ACC112 (cell line): Measurements from ENCODE around the gene AKTIP.
A peak's percentile ranks its signal among the peaks of the same experiment; 100 is the strongest.
"Not testable (repeated sequence)": the region's sequence is repeated elsewhere in the genome, so short reads cannot be mapped to it uniquely, and the experiment has no call there.

Experiments used
- H2AFZ ChIP-seq: fragments of 200-600 bp; sonication (generic); one replicate; pipeline ENCODE4 v1.6.0; 2017; ENCODE audit warnings: antibody characterized with exemption, low read length; ENCODE audit not compliant: unreplicated experiment
- H3K27ac ChIP-seq: fragments of 200-600 bp; sonication (generic); 2 replicates; pipeline ENCODE4 v1.5.1; 2014; ENCODE audit warnings: low read depth, mild to moderate bottlenecking, antibody characterized with exemption, low read length, moderate library complexity
- H3K27me3 ChIP-seq: fragments of 200-600 bp; sonication (generic); 2 replicates; pipeline ENCODE4 v1.6.1; 2014; ENCODE audit warnings: mild to moderate bottlenecking, antibody characterized with exemption, low read length, moderate library complexity, mixed read lengths; ENCODE audit not compliant: insufficient read depth
- H3K36me3 ChIP-seq: fragments of 200-600 bp; sonication (generic); 2 replicates; pipeline ENCODE4 v1.6.1; 2016; ENCODE audit warnings: mild to moderate bottlenecking, antibody characterized with exemption, low read length, moderate library complexity, mixed read lengths; ENCODE audit not compliant: insufficient read depth
- H3K4me1 ChIP-seq: fragments of 200-600 bp; sonication (generic); one replicate; pipeline ENCODE4 v1.6.1; 2016; ENCODE audit warnings: low read length, mixed read lengths; ENCODE audit not compliant: insufficient read depth, unreplicated experiment, control insufficient read depth
- H3K4me3 ChIP-seq: fragments of 200-600 bp; sonication (generic); 2 replicates; pipeline ENCODE4 v1.5.1; 2014; ENCODE audit warnings: mild to moderate bottlenecking, low read depth, low read length
- H3K79me2 ChIP-seq: fragments of 200-600 bp; sonication (generic); one replicate; pipeline ENCODE4 v1.6.0; 2016; ENCODE audit warnings: low read length; ENCODE audit not compliant: control insufficient read depth, unreplicated experiment, insufficient read depth

The AKTIP gene

DNA sequence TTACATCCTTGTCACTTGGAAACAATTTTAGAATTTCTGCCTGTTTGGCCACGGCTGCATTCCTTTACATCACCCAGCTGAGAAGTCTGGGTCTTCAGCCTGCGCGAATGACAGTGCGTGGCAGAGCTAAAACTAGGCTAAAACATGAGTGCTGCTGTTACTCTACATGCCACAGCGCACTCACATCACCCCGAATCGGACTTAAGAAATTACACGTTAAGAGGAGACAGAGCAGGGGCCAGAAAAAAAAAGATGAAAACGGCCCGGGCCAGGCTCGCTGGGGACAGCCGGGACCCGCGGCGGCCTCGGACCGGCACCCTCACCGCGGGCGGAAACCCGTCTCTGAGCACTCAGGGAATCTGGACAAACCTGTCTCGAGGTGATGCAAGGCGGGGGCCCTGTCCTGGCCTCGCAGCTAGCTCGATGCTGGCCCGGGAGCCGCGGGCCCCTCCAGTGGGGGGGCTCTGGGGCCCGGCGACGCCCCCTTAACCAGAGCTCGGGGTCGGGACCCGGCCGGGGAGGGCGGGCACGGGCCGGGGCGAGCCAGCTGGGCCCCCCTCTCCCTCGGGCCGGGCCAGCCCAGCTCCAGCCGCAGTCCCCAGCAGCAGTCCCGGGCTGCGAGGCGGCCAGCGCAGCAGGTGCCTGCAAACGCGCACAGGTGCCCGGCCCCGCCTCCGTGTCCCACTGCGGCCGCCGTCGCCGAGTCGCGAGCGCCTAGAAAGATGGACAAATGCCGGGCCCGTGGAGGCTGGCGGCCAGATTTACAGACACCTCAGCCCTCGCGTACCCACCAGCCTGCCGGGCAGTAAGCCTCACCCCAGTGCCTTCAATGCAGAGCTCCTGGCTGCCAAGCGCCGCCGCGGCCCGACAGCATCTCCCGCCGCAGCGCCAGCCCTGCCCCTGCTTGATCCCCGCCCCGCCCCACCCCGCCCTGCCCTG lies at the start of gene AKTIP:
TSS of gene AKTIP (minus strand) at position 879 of the 939 bp plus-strand sequence. CDS start 2,950 bp downstream, outside the sequence.
- Histone ChIP-seq H3K4me3 (peak within 1 kb of the TSS; percentile 93), H3K79me2 (peaks cover 4% of the 10 kb centered on the region), H3K36me3 (no peaks in the 10 kb centered on the region), H3K27ac (peak within 1 kb of the TSS; percentile 85), H3K27me3 (no peaks in the 10 kb centered on the region), H3K4me1 (peaks cover 27% of the 10 kb centered on the region), H2AFZ (peak within 1 kb of the TSS; percentile 82)

DNA sequence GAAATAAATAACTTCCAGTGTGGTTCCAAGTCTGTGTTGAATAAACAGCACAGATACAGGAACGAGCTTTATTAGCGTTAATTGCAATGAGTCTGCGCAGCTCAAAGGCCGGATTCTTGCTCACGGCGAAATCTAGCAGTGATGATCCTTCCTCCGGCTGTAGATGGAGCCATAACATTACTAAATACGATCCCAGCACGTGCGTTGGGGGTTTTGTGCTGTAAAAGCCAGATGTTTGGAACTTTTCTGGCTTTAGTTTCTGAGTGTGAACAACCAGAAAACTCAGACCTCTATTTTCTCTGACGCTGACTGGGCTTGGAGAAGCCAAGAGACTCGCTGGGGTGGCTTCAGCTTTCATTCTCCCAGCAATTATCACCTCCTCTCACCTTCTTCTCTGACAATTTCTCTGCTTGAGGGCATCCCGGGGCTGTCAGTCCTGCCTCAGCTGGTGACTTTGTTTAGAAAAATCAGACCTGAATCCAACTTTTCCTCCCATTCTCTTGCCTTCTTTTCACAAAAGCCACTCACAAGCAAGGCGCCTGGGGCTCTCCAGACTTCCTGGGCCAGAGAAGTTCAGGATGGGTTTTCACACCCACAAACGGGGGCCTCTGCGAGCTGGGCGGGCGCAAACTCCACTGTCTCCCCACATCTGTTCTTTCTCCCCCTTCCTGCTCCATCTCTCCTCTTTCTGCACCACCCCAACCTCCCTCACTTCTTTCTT lies 47.1 kb upstream of the AKTIP start:
- Histone ChIP-seq H3K27ac (no peak overlapping the region), H3K79me2 (no peaks in the 10 kb centered on the region), H3K27me3 (no peaks in the 10 kb centered on the region), H3K36me3 (no peaks in the 10 kb centered on the region), H3K4me1 (peaks cover 17% of the 10 kb centered on the region), H3K4me3 (no peak overlapping the region), H2AFZ (peak overlapping the region; percentile 55)

DNA sequence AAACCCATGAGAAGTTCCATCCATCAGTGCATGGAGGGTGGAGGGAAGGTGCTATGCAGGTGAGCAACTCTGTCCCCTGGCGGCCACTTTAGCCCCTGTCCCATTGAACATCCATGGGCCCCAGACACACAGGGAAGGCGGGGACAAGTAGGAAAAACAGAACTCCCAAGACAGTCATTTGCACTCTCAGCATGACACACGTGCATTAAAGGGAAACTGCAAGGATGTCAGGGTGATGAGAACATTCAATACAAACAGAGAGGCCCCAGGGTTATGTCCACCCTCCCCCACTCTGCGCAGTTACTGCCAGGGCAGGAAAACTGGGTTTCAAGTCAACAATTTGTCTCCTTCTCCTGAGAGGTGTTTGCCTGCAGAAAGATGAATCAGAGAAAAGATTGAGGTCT lies 44.0 kb upstream of the AKTIP start:
- H3K4me1 ChIP-seq: peaks cover 17% of the 10 kb centered on the region
- no peaks in the 10 kb centered on the region for H3K36me3 ChIP-seq
- H3K27me3 ChIP-seq: no peaks in the 10 kb centered on the region
- H3K4me3 ChIP-seq: 0 out of 2 replicates have a peak overlapping the region, but pooled peaks have one; percentile 36
- H3K27ac ChIP-seq: peak overlapping the region; percentile 21; the same call in 1 of the 2 replicates
- no peaks in the 10 kb centered on the region for H3K79me2 ChIP-seq
- peak overlapping the region; percentile 62 for H2AFZ ChIP-seq

DNA sequence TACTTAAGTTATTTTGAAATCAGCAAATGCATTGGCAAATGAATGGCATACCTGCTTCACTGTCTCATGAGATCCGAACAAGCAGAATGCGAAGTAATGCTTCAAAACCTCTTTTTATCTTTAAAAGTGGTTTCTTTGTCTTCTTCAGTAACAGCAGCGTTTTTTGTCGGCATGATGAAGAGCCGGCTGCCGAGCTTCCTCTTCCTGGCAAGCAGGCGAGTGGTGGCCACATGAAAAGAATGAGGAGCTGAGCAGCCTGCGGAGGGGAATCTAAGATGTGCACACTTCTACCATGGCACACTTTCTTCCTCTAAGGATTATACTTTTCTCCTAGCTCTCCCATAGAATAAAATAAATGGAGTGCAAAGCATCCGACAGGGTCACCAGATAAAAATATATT lies 42.4 kb upstream of the AKTIP start:
- Histone ChIP-seq H3K27ac (no peak overlapping the region), H3K36me3 (no peaks in the 10 kb centered on the region), H3K79me2 (no peaks in the 10 kb centered on the region), H3K4me1 (peaks cover 17% of the 10 kb centered on the region), H2AFZ (no peak overlapping the region), H3K27me3 (no peaks in the 10 kb centered on the region), H3K4me3 (no peak overlapping the region)

DNA sequence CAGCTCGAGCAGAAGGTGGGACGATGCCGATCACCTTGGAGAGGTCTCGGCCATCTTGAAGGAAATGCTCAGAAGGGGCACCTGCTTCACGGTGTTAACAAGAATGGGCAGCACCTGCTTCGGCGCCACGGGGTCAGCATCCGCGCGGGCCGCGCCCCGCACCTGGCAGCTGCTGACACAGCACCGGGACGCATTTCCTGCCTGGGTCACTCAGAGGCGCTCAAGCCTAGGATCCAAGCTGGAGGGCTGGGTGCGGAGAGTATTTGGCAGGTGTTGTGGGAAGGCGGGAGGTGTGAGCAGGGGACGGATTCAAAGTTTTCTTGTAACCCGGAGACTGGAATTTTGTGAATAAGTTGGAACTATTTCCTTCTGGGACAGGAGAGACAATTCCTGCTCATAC lies 39.3 kb upstream of the AKTIP start:
- no peaks in the 10 kb centered on the region for H3K27me3 ChIP-seq
- no peak overlapping the region for H2AFZ ChIP-seq
- H3K4me3 ChIP-seq: no peak overlapping the region
- no peak overlapping the region for H3K27ac ChIP-seq
- H3K36me3 ChIP-seq: no peaks in the 10 kb centered on the region
- H3K4me1 ChIP-seq: peaks cover 8% of the 10 kb centered on the region
- H3K79me2 ChIP-seq: no peaks in the 10 kb centered on the region

DNA sequence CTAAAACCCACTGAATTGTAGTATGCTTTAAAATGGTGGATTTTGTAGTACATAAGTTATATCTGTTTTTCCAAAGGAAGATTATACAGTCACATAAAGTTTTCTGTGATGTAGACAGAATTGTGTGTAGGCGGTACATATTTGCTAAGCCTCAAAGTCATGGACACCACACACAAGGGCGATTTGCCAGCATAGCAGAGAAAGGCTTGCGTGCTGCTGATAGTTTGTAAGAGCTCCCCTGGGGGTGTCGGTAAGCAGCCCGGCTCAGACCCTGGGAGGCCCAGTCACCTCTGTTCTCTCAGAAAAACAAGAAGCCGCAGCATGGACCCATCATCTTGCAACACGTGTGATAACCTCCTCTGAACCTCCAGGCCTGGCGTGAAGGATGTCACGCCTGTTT lies 38.3 kb upstream of the AKTIP start:
- Histone ChIP-seq H3K36me3 (no peaks in the 10 kb centered on the region), H3K79me2 (no peaks in the 10 kb centered on the region), H3K27ac (no peak overlapping the region), H3K4me1 (no peaks in the 10 kb centered on the region), H2AFZ (no peak overlapping the region), H3K27me3 (no peaks in the 10 kb centered on the region), H3K4me3 (no peak overlapping the region)

DNA sequence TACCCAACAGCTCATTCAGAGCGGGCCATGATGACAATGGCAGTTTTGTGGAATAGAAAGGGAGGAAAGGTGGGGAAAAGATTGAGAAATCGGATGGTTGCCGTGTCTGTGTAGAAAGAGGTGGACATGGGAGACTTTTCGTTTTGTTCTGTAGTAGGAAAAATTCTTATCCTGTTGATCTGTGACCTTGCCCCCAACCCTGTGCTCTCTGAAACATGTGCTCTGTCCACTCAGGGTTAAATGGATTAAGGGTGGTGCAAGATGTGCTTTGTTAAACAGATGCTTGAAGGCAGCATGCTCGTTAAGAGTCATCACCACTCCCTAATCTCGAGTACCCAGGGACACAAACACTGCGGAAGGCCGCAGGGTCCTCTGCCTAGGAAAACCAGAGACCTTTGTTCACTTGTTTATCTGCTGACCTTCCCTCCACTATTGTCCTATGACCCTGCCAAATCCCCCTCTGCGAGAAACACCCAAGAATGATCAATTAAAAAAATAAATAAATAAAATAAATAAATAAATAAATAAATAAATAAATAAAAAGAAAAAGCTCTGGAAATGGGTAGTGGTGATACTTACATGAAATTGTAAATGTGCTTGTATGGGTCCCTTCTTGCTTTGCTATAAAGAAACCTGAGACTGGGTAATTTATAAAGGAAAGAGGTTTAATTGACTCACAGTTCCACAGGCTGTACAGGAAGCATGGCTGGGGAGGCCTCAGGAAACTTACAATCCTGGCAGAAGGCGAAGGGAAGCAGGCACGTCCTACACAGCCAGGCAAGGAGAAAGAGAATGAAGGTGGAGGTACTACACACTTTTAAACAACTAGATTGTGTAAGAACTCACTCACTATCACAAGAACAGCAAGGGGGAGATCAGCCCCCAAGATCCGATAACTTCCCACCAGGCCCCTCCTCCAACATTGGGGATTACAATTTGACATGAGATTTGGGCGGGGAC lies 37.0 kb upstream of the AKTIP start:
- H3K4me3 ChIP-seq, H3K36me3 ChIP-seq, H3K27me3 ChIP-seq, H3K27ac ChIP-seq, H3K4me1 ChIP-seq, H3K79me2 ChIP-seq, H2AFZ ChIP-seq: not testable (repeated sequence)

DNA sequence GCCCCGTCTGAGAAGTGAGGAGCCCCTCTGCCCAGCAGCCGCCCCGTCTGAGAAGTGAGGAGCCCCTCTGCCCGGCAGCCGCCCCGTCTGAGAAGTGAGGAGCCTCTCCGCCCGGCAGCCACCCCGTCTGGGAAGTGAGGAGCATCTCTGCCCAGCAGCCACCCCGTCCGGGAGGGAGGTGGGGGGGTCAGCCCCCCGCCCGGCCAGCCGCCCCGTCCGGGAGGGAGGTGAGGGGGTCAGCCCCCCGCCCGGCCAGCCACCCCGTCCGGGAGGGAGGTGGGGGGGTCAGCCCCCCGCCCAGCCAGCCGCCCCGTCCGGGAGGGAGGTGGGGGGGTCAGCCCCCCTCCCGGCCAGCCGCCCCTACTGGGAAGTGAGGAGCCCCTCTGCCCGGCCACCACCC lies 36.3 kb upstream of the AKTIP start:
- H3K4me3 ChIP-seq, H3K36me3 ChIP-seq: not testable (repeated sequence)

DNA sequence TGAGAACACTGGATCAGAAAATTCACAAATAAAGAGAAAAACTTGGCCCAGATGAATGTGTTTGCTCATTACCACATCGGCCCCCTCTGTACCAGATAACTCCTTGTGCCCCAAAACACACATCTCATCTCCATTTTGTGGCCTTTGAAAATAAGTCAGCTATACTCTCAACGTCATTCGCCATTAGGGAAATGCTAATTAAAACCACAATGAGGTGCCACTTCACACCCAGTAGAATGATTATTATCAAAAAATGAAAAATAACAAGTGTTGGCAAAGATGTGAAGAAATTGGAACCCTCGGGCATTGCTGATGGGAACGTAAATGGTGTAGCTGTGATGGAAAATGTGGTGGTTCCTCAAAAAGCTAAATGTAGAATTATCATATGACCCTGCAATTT lies 34.6 kb upstream of the AKTIP start:
- no peaks in the 10 kb centered on the region for H3K36me3 ChIP-seq
- H3K27ac ChIP-seq: no peak overlapping the region
- no peak overlapping the region for H2AFZ ChIP-seq
- no peaks in the 10 kb centered on the region for H3K27me3 ChIP-seq
- H3K4me3 ChIP-seq: no peak overlapping the region
- H3K4me1 ChIP-seq: no peaks in the 10 kb centered on the region
- H3K79me2 ChIP-seq: no peaks in the 10 kb centered on the region

More for the DNA sequence above, 36.3 kb upstream of the AKTIP start:
- not testable (repeated sequence) for H3K4me1 ChIP-seq, H3K27ac ChIP-seq, H3K27me3 ChIP-seq, H2AFZ ChIP-seq, H3K79me2 ChIP-seq

DNA sequence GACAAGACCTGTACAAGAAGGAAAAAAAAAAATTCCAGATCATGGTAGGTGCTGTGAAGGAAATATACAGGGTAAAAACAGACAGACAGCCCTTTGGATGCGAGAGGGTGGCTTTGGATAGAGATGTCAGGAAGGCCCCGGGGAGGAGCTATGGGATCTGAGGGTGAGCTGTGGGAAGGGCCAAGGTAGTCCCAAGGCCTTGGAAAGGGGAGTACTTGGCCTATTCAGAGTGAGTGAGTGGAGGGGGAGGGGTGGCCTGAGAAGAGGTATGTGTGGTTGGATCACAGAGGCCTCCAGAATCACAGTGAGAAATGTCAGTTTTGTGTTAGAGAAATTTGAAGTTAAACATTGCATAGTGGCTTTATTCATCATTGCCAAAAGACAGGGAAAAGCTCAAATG lies 31.2 kb upstream of the AKTIP start:
- Histone ChIP-seq H3K4me3 (no peak overlapping the region), H3K4me1 (no peaks in the 10 kb centered on the region), H3K36me3 (no peaks in the 10 kb centered on the region), H3K27me3 (no peaks in the 10 kb centered on the region), H3K27ac (no peak overlapping the region), H2AFZ (no peak overlapping the region), H3K79me2 (no peaks in the 10 kb centered on the region)
